ENCODE data around the gene TEN1.

GRCh38 chr17:76009969-76010661, 31.1 kb downstream of the TEN1 start:
- TF ChIP-seq CTCF (IDR thresholded peaks at IDR 0.05; ENCODE audit: low read depth, low read length) (no peak), EZH2phosphoT487 (IDR thresholded peaks at IDR 0.05; ENCODE audit: low read depth) (no peak)
